ENCODE measurements around the gene METAP1.
"Not testable (repeated sequence)": the region's sequence is repeated elsewhere in the genome, so short reads cannot be mapped to it uniquely, and the experiment has no call there.

METAP1 gene

GRCh38 chr4:98998551-98998950 lies 3.0 kb downstream of the METAP1 start:
- DNase-seq, result no peak

DNA sequence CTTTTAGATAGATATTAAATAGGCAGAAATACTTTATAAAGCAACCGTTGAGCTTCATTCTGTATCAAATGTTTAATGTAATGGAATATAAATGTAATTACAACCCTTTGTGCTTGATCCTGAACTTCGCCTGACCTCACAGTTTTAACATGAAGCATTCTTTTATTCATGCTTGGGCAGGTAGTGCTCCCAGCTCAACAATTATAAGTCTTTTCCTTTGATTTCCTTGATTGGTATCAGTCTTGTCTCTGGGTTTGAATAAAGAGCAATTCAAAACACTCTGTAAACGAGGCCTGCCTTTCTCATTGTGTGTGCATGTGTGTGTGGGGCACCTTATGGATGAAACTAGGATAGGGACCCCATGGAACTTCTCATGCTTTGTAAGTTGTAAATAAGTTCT lies 6.8 kb downstream of the METAP1 start:
- no peak for DNase-seq

DNA sequence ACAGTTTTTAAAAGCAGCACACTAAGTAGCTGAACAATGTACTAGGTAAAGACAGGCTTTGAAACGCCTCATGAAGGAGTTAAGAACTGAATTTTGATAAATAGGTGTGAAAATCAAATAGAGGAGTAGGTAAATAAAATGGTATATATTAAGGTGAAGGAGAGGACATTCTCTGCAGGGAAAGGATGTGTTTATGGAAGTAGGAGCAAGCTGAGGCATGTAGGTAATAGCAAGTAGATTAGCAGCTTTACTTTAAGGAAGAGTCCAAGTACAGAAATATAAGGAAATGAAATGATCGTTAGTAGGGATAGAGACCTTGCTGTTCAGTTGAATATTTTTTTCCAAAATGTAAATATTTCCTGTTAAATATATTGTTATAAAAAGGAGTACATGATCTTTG lies 12.5 kb downstream of the METAP1 start:
- DNase-seq, result no peak

DNA sequence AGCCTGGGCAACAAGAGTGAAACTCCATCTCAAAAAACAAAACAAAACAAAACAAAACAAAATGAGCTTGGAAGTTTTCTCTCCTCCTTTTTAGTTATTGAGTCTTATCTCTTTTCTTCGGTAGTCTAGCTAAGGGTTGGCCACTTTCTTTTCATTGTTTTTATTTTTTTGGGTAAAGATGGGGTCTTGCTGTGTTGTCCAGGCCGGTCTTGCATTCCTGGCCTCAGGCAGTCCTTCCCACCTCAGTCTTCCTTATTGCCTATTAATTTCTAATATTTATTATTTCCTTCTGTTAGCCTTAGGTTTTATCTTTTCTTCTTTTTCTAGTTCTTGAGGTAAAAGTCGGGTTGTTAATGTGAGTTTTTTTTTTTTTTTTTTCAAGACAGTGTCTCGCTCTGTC lies 16.4 kb downstream of the METAP1 start:
- DNase-seq, result no peak

DNA sequence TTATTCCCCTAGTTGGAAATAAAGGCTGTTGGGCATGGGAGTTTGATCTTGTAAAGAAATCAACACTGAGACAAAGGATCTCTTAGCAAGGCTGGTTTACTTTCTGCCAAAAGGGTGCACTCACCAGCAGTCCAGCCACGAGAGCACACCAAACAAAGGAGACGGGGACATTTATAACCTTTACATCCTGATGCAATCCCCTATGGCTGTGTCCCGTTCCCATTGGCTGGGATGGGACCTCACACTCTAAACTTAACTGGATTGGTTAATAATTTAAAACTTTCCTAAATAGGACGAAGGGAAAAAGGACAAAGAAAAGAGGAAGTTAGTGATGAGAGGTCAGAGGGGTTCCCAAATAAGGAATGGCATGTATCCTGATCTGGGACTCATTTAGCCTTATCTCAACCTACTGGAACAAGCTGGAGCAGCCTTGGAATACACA lies 17.9 kb downstream of the METAP1 start:
- DNase-seq, result no peak

- DNase-seq, result no peak
Measured at GRCh38 chr4:99013884-99014523, 18.5 kb downstream of the METAP1 start.

GRCh38 chr4:99021386-99021785 lies 25.9 kb downstream of the METAP1 start:
- no peak for DNase-seq

DNA sequence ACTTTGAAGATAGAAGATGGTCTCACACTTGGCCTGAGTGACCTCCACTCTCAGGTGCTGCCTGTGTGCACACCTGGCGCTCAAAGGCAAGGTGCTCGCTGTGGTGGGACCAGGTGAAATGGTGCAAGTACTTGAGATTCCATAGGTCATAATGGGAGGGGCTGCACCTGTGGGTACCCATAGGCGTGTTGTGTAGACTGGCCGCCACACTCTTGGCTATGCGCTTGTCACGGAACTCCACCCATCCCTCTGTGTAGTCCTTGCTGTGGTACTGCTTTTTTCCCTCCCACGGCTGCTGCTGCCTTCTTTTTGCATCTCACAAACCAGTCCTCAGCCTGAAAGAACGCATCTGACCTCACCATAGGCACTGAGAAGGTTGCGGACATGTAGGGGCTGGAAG lies 27.0 kb downstream of the METAP1 start:
- DNase-seq, result no peak

GRCh38 chr4:99023800-99024251 lies 28.3 kb downstream of the METAP1 start:
- not testable (repeated sequence) for DNase-seq

GRCh38 chr4:99024481-99025275 lies 29.2 kb downstream of the METAP1 start:
- DNase-seq, result no peak

- no peak for DNase-seq
Measured at GRCh38 chr4:99025506-99025905, 30.0 kb downstream of the METAP1 start.

DNA sequence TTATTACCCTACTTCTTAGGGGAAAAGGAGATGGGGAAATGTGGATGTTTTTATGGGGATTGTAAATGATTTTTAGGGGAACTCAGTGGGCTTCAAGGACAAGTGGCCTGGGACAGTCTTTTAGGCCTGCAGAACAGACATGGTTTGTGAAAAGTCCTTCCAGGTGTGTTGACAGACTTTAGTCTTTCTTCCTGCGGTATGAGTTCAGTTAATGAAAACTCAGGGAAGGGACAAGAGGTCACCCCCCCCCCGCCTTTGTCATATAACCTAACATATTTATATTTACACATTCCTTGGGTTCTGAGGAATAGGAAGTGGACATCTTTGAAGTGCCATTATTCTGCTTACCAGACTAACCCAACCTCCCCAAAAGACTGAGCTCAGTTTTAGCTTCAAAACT lies 31.8 kb downstream of the METAP1 start:
- DNase-seq, result no peak

GRCh38 chr4:99028187-99028586 lies 32.7 kb downstream of the METAP1 start:
- no peak for DNase-seq

GRCh38 chr4:99029018-99029735 lies 33.7 kb downstream of the METAP1 start:
- DNase-seq, result no peak

- DNase-seq, result no peak
Measured at GRCh38 chr4:99029852-99030251, 34.3 kb downstream of the METAP1 start.

DNA sequence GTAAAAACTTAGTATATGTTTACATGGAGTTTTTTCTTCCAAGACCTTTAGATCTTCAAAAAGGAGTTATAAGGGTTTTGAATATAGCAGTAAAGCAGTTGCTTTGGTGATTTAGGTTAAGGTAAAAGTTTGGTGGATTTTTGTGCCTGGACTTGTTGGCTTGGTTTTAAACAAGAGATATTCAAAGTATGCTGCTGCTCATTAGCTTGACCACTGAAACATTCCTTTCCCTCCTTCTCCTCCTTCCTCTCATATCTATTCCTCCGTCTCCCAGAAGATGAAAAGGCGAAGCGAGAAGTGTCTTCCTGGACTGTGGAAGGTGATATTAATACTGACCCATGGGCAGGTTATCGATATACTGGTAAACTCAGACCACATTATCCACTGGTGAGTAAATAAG lies 38.4 kb downstream of the METAP1 start:
- no peak for DNase-seq

DNA sequence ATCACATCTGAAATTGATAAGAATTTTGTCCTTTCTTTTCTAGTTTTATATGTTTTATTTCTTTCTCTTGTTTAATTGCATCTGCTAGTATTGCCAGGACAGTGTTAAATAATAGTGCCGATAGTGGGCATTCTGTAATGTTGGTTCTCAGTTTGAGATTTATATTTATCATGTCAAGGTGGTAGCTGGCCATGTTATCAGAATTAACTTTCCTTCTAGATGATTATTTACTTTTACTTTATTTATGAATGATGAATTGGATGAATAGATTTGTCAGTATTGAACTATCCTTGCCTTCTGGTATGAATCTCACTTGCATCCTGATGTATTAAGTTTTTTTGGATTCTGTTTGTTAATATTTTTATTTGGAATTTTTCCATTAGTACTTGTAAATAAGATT lies 42.7 kb downstream of the METAP1 start:
- no peak for DNase-seq

- no peak for DNase-seq
Measured at GRCh38 chr4:99043346-99043745, 47.8 kb downstream of the METAP1 start.

DNA sequence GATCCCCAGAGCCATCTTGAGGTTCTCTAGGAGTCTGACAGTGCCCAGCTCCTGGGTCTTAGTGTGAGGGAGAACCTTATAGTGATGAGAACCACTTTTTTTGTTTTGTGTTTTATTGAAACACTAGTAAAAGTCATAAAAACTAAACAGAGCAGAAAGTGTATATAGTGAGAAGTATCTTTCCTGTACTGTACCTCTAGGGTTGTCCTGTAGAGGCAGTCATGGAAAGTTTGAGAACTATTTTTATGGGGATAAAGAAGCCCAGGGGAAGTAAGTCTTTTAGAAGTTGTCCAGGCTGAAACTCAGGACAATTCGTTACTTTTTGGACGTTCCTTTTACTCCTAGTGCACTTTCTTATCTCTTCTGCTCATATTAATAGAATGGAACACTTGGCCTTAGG lies 52.2 kb downstream of the METAP1 start:
- DNase-seq, result no peak

- no peak for DNase-seq
Measured at GRCh38 chr4:99052902-99053301, 57.4 kb downstream of the METAP1 start.

- DNase-seq, result no peak
Measured at GRCh38 chr4:99054428-99054994, 59.0 kb downstream of the METAP1 start.

GRCh38 chr4:99058228-99058627 lies 62.7 kb downstream of the METAP1 start:
- no peak for DNase-seq

DNA sequence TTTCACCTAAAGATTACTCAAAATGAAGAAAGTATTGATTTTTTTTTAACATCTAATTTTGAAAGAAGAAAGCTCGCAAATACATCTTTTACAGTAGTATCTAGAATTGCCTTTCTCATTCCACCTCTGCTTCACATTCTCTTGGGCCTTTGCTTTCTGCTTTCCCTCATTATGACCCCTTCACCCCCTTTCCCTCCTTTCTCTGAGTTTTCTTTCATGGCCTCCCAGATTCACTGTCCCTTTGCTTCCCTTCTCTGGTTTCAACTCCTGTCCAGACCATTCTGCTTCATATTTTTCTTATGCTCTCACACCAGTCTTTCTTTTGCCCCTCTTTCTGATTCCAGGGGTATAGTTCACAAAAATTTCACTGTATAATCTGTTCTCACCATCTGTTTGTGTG lies 64.0 kb downstream of the METAP1 start:
- no peak for DNase-seq
